Tibial artery (tissue), 4 donors: ENCODE measurements around the gene CDC26.

Source experiments
- DNase-seq, 2 donors: peaks; one replicate each; pipeline ENCODE4 v3.0.0-alpha.2; 2019
- H3K27ac ChIP-seq, 2 donors: fragments of 200-600 bp; sonication (generic) in 1 of 2; 1 replicate in 1 of 2; 2 replicates in 1 of 2; pipeline ENCODE4 v1.5.1; 2018 to 2019; ENCODE audit warnings: mild to moderate bottlenecking in 1 of 2
- H3K27me3 ChIP-seq, 2 donors: fragments of 200-600 bp; sonication (generic) in 1 of 2; one replicate each; pipeline versions ENCODE4 v1.5.1 to v1.6.0; 2016 to 2019
- H3K36me3 ChIP-seq, 3 donors: fragments of 200-600 bp; sonication (generic) in 2 of 3; one replicate each; pipeline ENCODE4 v1.5.1; 2016 to 2019; ENCODE audit warnings: mild to moderate bottlenecking in 2 of 3
- H3K4me1 ChIP-seq, 4 donors: fragments of 200-600 bp; sonication (generic) in 2 of 4; 1 replicate in 3 of 4; 2 replicates in 1 of 4; pipeline ENCODE4 v1.5.1; 2016 to 2019
- H3K4me3 ChIP-seq, 2 donors: fragments of 200-600 bp; sonication (generic) in 1 of 2; 1 replicate in 1 of 2; 2 replicates in 1 of 2; pipeline ENCODE4 v1.5.1; 2018 to 2019; ENCODE audit warnings: mild to moderate bottlenecking in 2 of 2
- H3K9me3 ChIP-seq, 3 donors: fragments of 200-600 bp; sonication (generic) in 1 of 3; one replicate each; pipeline ENCODE4 v1.5.1; 2016 to 2019
- CTCF ChIP-seq, 2 experiments: fragments of 200-600 bp in 1 of 2; fragments of 450-650 bp in 1 of 2; IDR thresholded peaks; one replicate each; pipeline ENCODE4 v1.5.1; 2017 to 2019; ENCODE audit warnings: antibody characterized with exemption in 2 of 2, mild to moderate bottlenecking in 1 of 2, moderate library complexity in 1 of 2
- intact Hi-C: fragments of 100-400 bp; cut with DNase I; formaldehyde crosslinking; loops from one replicate; pipeline ENCODE4 v1.15.0; 2023; ENCODE audit warnings: low total_unique reads

Gene CDC26

GRCh38 chr9:113228130-113228665, 47.2 kb downstream of the CDC26 start:
- no peak for DNase-seq
- TF ChIP-seq CTCF (IDR thresholded peaks at IDR 0.05) = no peak
- peaks cover 0 to 13% (median 6%) of the 10 kb centered on the region in 4 donors for H3K4me1 ChIP-seq
- H3K4me3 ChIP-seq = no peak overlapping the region
- H3K27ac ChIP-seq = no peak overlapping the region
- intact Hi-C loops = loop anchor here (10.0 kb wide), 1 partner anchor 47 kb away; the partner anchor contains the start of genes CDC26 and PRPF4
- H3K36me3 ChIP-seq = no peaks in the 10 kb centered on the region
- H3K9me3 ChIP-seq = no peaks in the 10 kb centered on the region
- no peaks in the 10 kb centered on the region for H3K27me3 ChIP-seq

GRCh38 chr9:113227436-113227835, 47.9 kb downstream of the CDC26 start:
- Histone ChIP-seq H3K4me1 (peaks cover 0 to 10% (median 9%) of the 10 kb centered on the region in 4 donors), H3K4me3 (no peak overlapping the region), H3K9me3 (no peaks in the 10 kb centered on the region), H3K27ac (no peak overlapping the region), H3K27me3 (no peaks in the 10 kb centered on the region), H3K36me3 (no peaks in the 10 kb centered on the region)
- intact Hi-C loops = loop anchor here (10.0 kb wide), 1 partner anchor 47 kb away; the partner anchor contains the start of genes CDC26 and PRPF4
- DNase-seq = no peak
- no peak for TF ChIP-seq CTCF (IDR thresholded peaks at IDR 0.05)

- H3K27me3 ChIP-seq = no peaks in the 10 kb centered on the region
- H3K36me3 ChIP-seq = no peaks in the 10 kb centered on the region
- no peaks in the 10 kb centered on the region for H3K9me3 ChIP-seq
- intact Hi-C loops = loop anchor here (10.0 kb wide), 1 partner anchor 51 kb away; the partner anchor contains the start of genes CDC26 and PRPF4
- no peak overlapping the region for H3K27ac ChIP-seq
- peaks cover 0 to 32% (median 27%) of the 10 kb centered on the region in 4 donors for H3K4me1 ChIP-seq
- DNase-seq = no peak
- TF ChIP-seq CTCF (IDR thresholded peaks at IDR 0.05) = no peak
- H3K4me3 ChIP-seq = no peak overlapping the region
Observed at GRCh38 chr9:113223963-113224362, 51.4 kb downstream of the CDC26 start.

- no peaks in the 10 kb centered on the region for H3K9me3 ChIP-seq
- H3K4me3 ChIP-seq = peak overlapping the region; percentile 75 to 91
- no peaks in the 10 kb centered on the region for H3K27me3 ChIP-seq
- intact Hi-C loops = loop anchor here (10.0 kb wide), 1 partner anchor 52 kb away; the partner anchor contains the start of genes CDC26 and PRPF4
- DNase-seq = no peak
- TF ChIP-seq CTCF (IDR thresholded peaks at IDR 0.05) = no peak
- H3K4me1 ChIP-seq = peaks cover 0 to 38% (median 28%) of the 10 kb centered on the region in 4 donors
- H3K36me3 ChIP-seq = no peaks in the 10 kb centered on the region
- H3K27ac ChIP-seq = peak overlapping the region; percentile 85
Observed at GRCh38 chr9:113222482-113222841, 52.9 kb downstream of the CDC26 start.

GRCh38 chr9:113221800-113222481, 53.4 kb downstream of the CDC26 start:
- TF ChIP-seq CTCF (IDR thresholded peaks at IDR 0.05) = no peak
- Histone ChIP-seq H3K36me3 (no peaks in the 10 kb centered on the region), H3K4me1 (peaks cover 0 to 38% (median 28%) of the 10 kb centered on the region in 4 donors), H3K9me3 (no peaks in the 10 kb centered on the region), H3K27me3 (no peaks in the 10 kb centered on the region), H3K4me3 (peak overlapping the region; percentile 75 to 91), H3K27ac (peak overlapping the region; percentile 85)
- no peak for DNase-seq
- intact Hi-C loops = loop anchor here (10.0 kb wide), 1 partner anchor 53 kb away; the partner anchor contains the start of genes CDC26 and PRPF4
